HG03097 (cell line): ENCODE measurements around the gene LHFPL6.

Source experiments
- ATAC-seq: cut with Tn5 transposase; IDR thresholded peaks from one replicate; pipeline ENCODE4 v1.9.1; 2021; ENCODE audit not compliant: unreplicated experiment, low FRiP score

LHFPL6 gene

DNA sequence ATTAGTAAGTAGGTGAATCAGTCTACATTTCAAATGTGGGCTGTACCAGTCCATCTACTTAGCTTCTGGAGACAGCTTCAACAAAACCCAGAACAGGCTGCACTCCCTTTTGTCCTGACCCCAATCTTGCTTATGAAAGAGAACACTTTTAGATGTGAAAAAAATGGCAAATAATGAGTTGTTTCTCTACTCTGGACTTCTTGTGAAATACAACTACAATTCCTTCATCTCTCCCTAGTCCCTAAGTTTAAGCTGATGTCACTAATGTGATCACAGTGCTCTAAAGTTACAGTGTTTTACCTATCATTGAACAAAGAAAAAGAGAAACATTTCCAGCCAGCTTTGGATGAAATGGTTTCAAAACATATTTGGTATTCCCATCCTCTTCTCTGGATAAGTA lies 183.9 kb downstream of the LHFPL6 start:
- no peak for ATAC-seq

DNA sequence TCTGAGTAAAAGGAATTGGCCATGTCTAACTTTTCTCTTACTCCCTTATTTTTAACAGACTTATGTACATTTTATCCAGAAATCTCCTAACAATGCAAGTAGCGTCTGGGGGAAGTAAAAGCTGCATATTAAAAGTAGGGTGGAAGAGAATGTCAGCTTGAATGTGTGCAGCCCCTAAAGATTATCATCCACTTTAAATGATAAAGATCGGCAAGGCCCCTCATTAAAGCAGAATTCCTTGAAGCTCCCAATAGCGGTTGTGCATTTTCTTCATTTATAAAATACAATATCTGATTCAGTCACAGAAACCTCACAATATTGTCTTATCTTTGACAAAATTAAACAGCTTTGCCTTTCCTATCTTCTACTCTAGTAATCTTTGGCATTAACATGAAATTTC lies 184.6 kb downstream of the LHFPL6 start:
- no peak for ATAC-seq

DNA sequence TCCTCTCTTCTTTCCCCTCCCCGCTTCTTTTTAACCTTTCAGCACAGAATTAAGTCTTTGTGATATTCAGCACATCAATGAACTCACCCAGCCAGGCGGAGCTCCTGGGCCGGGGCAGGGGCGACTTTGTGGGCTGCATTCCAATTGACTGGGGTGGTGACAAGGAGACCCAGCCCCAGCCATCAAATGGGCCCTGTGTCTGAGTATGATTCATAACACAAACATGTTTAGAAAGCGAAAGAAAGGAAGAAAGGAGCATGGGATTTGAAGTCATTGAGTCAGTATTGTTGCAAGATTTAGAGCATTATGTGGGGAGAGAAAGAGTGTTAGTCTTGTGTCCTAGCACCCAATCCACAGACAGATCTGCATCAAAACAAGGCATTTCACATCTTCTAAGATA lies 185.3 kb downstream of the LHFPL6 start:
- no peak for ATAC-seq

DNA sequence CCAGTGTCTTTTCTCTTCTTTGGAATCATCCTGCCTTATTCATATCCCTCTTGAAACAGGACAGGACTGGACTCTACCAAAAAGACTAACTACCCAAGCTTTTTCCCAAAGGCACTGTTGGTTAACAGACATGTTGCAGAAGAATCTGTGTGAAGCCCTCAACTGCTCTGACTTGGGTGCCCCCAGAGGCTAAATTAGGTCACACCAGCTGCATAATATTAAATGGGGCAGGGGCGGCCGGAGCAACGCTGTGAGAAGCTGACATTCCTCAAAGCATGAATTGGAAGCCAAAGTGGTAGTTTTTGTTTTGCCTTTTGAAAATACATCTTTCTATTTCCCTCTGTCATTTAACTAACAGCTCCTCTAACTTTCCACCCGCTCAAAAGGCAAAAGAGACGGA lies 185.9 kb downstream of the LHFPL6 start:
- ATAC-seq = no peak

DNA sequence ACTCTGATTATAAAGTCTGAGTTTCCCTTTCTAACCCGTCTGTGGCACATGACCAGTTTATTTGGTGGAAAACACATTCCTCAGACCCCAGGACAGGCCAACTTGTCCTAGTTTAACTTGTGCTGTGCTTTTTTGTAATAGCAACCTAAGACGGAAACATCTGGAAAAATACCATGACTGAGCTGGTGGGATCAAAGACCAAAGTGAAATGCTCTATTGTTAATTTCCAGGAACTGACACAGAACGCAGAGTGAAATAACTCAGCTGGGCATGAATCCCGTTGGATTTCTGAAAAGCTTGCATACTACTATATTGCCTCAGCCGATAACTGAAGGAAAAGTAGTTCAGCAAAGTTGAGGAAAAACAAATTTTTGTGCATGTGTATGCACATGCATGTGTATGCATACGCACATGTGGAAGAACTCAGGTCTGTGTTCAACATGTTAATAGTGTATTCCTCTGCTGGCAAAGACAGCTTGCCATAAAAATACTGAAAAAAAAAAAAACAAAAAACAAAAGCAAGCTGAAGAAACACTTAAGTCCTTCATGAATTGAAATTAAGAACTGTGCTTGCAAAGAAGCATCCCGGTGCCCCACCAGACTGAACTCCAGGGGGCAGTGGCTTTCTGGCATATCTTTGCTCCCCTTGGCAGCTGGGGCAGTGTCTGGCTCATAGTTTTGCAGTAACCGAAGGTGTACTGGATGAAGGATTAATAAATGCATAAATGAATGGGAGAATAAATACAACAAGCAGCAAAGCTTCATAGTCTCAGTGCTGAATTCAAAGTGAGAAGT lies 187.8 kb downstream of the LHFPL6 start:
- no peak for ATAC-seq

DNA sequence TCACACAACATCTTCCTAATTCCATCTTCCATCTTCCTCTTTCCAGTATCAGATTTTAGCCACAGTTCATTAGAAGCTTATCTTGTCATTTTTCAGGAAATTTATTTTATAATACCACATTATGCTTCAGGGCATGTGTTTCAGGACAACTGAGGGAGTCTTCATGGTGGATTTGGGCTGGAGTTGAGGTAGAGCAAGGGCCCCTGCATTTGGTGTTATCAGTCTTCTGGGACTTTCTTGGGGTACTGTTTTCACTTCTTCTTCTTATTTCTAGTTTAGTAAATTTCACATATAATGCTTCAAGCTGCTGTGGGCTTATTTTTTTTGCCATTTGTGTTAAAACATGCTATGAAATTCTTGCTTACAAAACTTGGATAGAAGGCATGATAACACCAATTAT lies 188.7 kb downstream of the LHFPL6 start:
- no peak for ATAC-seq

DNA sequence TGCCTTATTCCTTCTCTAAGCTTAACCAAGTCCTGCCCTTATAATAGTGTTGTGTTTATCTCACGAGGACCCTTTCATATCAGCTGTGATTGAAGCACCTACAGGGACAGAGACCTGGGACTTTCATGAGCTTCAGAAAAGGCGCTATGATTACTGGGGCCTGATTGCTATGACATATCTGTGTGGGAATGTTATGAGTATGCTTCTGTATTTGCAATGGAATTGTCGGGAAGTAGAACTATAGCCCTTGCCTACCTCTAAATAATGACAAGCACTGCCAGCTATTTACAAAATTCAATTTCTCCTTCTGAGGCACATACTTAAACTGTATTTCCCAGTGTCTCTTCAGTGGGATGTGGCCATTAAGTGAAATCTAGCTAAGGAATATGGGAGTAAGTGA lies 191.5 kb downstream of the LHFPL6 start:
- no peak for ATAC-seq

DNA sequence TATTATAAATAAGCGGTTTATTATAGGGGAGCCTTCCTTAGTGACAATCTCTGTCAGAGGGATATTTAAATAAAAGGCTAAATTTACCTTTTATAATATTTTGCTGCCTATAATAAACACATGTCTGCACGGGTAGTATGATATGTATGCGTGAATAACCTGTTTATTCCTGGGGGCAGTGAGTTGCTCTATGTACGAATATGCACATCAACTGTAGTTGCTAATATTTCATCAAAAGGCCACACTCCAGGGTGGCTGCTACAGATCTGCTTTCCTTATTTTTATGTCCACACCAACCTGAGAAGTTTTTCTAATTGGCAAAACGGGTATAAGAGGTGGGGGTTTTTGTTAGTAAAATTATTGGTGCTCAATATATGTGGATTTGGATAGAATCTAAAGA lies 192.0 kb downstream of the LHFPL6 start:
- ATAC-seq = no peak

DNA sequence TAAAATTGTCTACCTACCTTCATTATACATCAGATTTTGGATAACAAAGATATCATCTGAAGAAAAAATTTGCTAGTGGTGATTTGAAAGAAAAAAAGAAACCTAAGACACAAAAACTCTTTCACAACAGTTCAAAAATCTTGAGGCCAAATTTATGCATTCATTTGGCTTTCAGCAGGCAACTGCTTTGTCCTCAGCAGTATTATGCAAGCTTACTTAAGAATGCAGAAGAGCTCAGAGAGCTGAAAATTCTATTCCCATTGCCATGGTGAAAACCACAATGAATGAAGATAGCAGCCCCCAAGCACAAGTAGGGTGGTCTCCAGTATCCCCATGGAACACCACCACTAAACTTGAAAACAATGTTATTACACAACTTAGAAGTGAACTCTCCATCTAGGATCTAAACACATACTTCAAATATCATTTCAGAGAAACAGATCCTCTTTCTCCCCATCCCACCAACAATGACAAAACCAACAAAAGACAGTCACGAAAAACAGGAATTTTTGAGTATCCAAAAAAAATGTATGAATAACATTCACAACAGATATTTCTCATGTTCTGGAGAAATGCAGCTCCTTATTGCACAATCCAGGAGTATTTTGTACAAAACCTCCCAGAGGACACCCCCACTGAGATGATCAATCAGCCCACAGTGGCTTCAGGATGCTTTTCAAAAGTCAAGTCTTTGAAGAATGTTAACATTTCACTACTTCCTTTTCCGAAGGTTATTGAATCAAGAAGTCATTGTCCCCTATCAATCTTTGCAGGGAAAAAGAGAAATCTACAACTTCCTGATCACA lies 192.7 kb downstream of the LHFPL6 start:
- ATAC-seq = no peak

DNA sequence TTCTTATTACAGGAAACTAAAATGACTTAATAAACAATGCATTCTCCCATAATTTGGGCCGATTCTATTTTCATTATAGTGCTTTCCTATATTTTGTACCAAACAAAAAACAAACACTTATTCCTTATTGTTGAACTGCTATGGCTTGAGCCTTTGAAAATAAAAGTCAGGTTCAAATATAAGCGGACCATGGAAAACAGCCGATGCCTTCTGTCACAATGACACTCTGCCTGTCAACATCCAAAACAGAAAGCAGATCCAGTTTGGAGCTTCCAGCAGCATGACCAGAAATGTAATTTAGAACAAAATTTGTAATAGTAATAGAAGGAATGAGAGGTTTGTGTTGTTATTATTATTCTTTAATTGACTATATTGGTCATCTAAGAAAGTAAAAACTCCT lies 194.5 kb downstream of the LHFPL6 start:
- no peak for ATAC-seq

DNA sequence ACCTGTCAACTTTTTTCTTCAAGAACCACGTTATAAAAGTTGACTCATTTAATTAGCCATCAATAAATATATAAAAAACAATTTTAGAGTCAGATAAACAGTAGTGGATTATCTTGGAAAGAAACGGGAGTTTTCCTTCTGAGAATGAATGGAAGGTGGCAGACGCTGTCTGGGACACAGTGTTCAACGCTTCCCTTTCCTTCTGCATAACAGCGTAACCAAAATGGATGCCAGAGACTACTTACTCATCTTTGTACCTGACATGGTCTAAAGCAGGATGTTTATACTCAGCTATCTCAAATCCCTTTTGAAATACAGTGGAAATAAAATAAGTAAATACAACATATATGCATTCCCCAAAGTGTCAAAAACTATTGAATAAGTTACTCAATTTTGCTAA lies 195.2 kb downstream of the LHFPL6 start:
- no peak for ATAC-seq

DNA sequence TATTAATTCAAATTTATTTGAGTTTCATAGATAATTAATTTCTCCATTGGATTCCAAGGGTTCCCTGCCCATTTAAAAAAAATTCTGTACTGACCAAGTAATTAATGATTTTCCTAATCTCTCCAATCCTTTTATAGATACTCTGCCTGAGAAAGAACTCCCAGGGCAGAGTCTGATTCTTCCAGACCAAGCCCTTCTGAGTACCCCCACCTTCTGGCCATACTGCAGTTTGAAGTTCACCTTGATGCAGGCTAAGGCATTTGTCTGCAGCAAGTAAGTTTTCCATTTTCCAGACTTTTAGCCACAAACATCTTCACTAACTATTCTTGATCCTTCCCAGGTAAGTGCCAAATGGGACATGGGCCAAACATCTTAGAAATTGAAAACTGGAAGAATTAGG lies 195.9 kb downstream of the LHFPL6 start:
- ATAC-seq = no peak

DNA sequence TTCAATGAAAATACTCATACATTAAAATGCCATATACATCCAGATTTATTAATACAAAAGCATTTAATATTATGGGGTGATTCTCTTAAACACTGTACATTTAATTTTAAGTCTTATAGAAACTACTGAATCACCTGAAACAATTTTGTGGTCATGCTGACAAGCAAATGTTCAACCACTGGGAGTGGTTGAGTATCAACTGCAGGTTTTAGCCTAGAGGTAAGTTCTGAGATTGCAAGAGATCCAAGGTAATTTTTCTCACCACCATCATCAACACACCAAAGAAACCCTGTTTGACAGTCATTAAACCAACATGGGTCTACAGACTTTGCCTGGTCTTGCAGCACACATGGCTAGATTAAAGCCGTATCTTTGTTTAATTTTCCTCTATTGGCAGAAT lies 196.3 kb downstream of the LHFPL6 start:
- no peak for ATAC-seq

DNA sequence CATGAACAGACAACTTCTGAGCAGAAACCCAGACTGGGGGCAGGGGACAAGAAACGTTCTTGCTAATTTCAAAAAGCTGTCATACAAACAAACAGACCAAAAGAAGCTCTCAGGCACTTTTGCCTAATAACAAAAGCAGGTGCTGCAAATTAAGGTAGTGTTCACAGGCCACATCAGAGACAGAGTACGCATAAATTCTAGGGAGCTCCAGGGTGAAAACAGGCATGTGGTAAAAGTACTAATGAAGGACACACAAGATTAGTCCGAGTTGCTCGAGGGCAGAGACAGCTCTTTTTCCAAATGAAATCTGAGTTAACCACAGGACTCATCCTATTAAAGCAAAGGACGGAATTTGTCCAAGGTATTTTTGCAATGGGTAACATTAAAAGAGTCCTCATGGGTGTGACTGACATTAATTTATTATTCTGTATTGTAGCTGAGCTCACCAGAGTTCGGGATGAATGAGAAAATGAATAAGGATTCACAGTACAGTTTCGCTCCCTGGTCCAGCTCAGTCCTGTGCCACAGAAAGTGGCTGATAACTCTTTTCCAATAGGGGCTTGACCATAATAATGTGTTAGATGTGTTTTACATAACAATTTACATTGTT lies 197.3 kb downstream of the LHFPL6 start:
- no peak for ATAC-seq

DNA sequence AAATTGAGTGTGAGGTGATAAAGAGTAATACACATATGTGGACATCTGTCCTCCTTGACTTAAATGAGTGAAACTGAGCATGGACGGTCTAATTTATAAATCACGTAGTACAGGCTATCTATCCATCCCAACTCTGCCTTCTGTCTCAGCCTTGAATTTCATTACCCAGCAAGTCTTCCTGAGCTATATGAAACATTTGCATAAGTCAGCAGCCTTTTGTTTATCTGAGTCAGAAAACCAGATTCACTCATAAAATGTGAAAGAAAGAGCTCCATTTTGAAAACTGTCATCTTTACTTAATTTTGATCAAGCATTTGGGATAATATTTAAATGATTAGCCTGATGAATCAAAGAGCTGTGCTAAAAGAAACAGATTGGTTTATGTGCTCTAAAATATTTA lies 197.9 kb downstream of the LHFPL6 start:
- ATAC-seq = no peak

DNA sequence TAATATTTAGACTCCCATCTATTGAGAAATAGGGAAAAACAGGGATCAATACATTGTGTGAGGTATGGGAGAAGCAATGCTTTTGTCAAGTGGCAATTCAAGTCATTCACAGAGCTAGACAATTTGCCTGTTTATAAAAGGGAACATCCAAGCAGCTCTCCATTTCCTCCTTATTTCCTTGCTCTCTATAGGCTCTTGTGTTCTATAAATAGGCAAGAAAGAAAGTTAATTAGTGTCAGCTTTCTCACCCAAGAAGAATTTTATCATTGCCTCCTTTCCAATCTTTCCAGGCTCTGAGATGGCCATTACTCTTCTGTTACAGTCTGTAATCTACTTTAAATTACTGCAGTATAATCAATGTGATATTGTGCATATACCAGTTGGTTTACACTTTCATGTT lies 199.9 kb downstream of the LHFPL6 start:
- no peak for ATAC-seq

DNA sequence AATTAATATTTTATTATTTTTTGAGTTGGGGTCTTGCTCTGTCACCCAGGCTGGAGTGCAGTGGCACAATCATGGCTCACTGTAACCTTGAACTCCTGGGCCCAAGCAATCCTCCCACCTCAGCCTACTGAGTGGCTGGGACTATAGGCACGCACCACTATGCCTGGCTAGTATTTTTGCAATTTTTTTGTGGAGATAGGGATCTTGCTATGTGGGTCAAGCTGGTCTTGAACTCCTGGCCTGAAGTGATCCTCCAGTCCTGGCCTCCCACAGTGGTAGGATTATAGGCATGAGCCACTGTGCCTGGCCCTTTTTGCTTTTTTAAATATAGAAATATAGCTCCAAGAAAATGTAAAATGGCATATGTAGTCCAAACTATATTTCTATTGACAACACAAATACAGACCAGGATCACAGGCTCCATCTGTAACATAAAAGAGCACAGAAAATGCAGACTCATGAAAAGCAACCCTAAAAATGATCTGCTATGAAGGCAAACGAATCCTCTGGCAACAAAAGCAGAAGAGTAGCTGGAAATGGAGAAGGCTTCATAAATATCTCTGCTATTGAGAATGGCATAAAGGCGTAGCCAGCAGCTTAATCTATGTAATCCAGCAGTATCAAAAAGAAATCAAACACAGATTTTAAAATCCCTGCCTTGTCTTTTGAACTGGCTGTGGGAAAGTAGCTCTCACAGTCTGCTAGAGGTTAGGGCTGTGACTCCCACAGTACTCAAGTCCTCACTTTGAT lies 200.6 kb downstream of the LHFPL6 start:
- no peak for ATAC-seq

DNA sequence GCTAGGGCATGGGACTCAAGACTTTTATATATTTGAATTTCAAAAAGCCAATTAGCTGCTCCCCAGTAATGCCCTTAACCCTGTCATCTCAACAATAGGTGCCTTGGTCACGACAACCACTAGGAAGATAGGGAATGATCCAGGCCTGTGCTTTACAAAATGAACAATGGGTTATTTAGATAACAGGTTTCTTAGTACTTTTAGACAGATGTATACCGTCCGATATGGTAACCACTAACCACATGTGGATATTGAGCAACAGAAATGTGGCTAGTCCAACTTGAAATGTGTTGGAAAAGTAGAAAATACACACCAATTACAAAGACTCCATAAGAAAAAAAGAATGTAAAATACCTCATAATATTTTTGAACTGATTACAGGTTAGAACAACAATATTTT lies 201.2 kb downstream of the LHFPL6 start:
- no peak for ATAC-seq

DNA sequence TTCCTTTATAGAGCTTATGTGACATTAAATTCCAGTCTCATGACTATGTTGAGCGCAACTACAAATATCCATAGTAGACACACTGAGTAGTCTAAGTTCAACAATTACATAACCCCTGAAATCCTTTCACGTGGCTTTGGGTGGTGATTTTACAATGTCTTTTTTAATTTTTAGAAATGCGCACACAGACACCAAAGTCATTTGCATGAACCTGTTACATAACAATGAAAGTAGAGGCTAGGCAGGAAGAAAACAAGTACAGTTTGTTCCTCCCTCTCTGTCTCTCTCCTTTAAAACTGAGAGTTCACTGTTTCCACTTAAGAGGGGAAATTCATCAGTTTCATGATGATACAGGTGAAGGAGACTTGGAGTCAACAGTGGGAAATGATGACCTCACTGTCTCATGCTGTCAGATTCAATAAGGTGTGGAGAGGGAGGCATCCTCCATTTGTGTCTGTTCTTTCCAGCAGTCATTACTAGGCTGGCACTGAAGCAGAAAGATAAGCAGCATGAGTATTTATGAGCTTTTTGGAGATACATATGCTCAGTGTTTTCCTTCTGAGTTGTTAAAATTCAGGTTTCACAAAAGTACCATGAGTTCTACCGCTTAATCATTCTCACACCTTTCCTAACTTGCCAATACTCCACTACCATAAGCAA lies 201.8 kb downstream of the LHFPL6 start:
- ATAC-seq = no peak

DNA sequence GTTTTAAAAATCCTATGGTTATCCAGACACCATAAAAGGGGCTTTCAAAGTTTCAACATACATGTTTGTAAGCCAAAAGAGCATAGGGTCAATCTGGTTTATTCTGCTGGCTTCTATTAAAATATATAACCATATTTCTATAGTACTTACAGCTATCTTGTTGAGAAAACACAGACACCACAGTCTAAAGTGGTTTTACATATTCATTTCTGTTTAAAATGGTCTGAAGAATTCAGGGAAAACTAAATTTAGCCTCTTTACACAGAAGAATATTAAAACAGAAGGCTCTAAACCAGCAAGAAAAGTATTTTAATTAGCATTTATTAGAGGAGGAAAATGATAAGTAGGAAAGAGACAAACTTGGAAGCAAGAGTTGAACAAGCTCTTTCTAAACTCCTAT lies 203.9 kb downstream of the LHFPL6 start:
- no peak for ATAC-seq

DNA sequence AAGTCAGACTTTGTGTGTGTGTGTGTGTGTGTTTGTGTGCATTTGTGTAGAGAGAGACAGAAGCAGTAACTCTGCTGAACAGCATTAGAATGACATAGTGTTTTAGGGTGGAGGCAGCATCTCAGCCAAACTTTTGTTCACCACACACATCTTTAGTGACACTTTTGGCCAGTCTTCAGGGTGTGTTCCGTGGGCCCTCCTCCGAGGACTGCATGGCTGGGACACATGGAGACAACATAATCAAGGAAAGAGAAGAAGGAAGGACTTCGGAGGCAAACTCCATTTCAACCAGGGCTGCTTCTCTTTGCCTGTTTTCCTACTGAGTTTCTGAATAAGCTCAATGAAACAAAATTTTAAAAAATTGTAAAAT lies 205.1 kb downstream of the LHFPL6 start:
- no peak for ATAC-seq
